ENCODE measurements around the gene CNTD1.

The CNTD1 gene

GRCh38 chr17:42772945-42773289 lies 25.7 kb upstream of the CNTD1 start:
- H3K27ac ChIP-seq (ENCODE audit: extremely low read depth, low read depth, low read length) = peak overlapping the region; percentile 64; the same call in 1 of the 2 replicates
- CTCF ChIA-PET = interaction anchor here (0.6 to 4.6 kb wide), 11 partner anchors 8 to 194 kb away, joined by 3 to 32 read pairs (median 5); partner anchors contain the start of genes PSMC3IP and WNK4
- peaks cover 28 to 34% of the 10 kb centered on the region in 2 experiments for H3K36me3 ChIP-seq (ENCODE audit: control insufficient read depth in 2 of 2, insufficient read depth in 1 of 2, low read length in 2 of 2)
- H3K4me1 ChIP-seq (ENCODE audit: control insufficient read depth, insufficient read depth, low read length) = peaks cover 4% of the 10 kb centered on the region; the same call in 1 of the 2 replicates
- TF ChIP-seq ZNF837 (tag by site-specific recombination; IDR thresholded peaks at IDR 0.05) (no peak), ZNF335 (tag by site-specific recombination; conservative IDR thresholded peaks at IDR 0.05) (0 out of 2 replicates have a peak, but pooled peaks have one; percentile 6), ZBTB20 (tag by site-specific recombination; IDR thresholded peaks at IDR 0.05) (no peak)
- no peaks in the 10 kb centered on the region for H3K9me3 ChIP-seq (ENCODE audit: control insufficient read depth, insufficient read depth, low read depth, low read length)
- POLR2A ChIA-PET = interaction anchor here (1.0 to 2.5 kb wide), 18 partner anchors 9 to 236 kb away, joined by 3 to 17 read pairs (median 5); partner anchors contain the start of genes BECN1, CNTD1, COA3 and MLX
- H3K4me3 ChIP-seq (ENCODE audit: low read depth, low read length) = peak overlapping the region; percentile 94

DNA sequence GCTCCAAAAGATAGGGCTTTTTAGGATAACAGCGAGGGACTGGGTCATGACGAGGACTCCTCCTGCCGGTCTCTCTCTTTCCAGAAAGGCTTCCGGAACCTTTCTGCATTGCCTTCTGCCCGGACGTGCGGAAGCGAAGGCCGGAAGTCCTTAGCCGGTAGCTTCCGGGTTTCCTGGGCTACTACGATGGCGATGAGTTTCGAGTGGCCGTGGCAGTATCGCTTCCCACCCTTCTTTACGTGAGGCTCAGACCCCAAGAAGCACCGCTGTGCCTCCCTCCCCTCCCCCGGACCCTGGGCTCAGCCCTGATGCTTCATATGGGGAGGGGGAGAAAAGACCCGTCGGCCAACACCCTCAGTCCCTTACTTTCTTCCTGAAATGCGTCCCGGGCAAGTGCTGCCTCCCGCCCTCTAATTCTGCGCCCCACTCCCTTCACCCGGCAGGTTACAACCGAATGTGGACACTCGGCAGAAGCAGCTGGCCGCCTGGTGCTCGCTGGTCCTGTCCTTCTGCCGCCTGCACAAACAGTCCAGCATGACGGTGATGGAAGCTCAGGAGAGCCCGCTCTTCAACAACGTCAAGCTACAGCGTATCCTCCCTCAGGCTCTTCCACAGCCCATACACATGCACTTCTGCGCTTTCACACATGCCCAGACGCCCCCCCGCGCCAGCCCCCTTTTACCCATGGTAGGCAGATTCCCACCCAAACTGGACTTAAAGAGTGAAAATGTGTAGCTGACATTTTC lies 25.2 kb upstream of the CNTD1 start, which contains the start of gene VPS25:
Gene VPS25 (plus strand): TSS at position 160 of the 746 bp plus-strand sequence. CDS start 27 bp downstream, at position 187.
- POLR2A ChIA-PET = interaction anchor here (0.6 to 2.5 kb wide), 24 partner anchors 8 to 542 kb away, joined by 3 to 17 read pairs (median 5); partner anchors contain the start of genes BECN1, CNTD1, COA3 and MLX
- peaks cover 4% of the 10 kb centered on the region; the same call in 1 of the 2 replicates for H3K4me1 ChIP-seq (ENCODE audit: control insufficient read depth, insufficient read depth, low read length)
- peak within 1 kb of the TSS; percentile 94 for H3K4me3 ChIP-seq (ENCODE audit: low read depth, low read length)
- CTCF ChIA-PET = interaction anchor here (0.6 to 4.6 kb wide), 12 partner anchors 7 to 195 kb away, joined by 3 to 32 read pairs (median 4); partner anchors contain the start of genes PSMC3IP and WNK4
- peaks cover 32 to 40% of the 10 kb centered on the region in 2 experiments for H3K36me3 ChIP-seq (ENCODE audit: control insufficient read depth in 2 of 2, insufficient read depth in 1 of 2, low read length in 2 of 2)
- H3K9me3 ChIP-seq (ENCODE audit: control insufficient read depth, insufficient read depth, low read depth, low read length) = no peaks in the 10 kb centered on the region
- H3K27ac ChIP-seq (ENCODE audit: extremely low read depth, low read depth, low read length) = peak within 1 kb of the TSS; percentile 64
- TF ChIP-seq ZBTB48 (tag by site-specific recombination; IDR thresholded peaks at IDR 0.05) (peak; percentile 69), ZNF776 (tag by site-specific recombination; IDR thresholded peaks at IDR 0.05; ENCODE audit: borderline replicate concordance) (no peak), ZNF843 (tag by site-specific recombination; IDR thresholded peaks at IDR 0.05) (0 out of 2 replicates have a peak, but pooled peaks have one; percentile 42), GFI1B (tag by site-specific recombination; IDR thresholded peaks at IDR 0.05) (no peak), YY2 (tag by site-specific recombination; IDR thresholded peaks at IDR 0.05) (peak; percentile 73), TSHZ1 (tag by site-specific recombination; IDR thresholded peaks at IDR 0.05; ENCODE audit: borderline replicate concordance) (peak; percentile 35; the same call in 1 of the 2 replicates), ZBTB17 (tag by site-specific recombination; IDR thresholded peaks at IDR 0.05) (peak; percentile 71), ZBTB20 (tag by site-specific recombination; IDR thresholded peaks at IDR 0.05) (peak; percentile 55; the same call in 1 of the 2 replicates), ZSCAN30 (tag by site-specific recombination; IDR thresholded peaks at IDR 0.05) (peak; percentile 96), ZXDB (tag by site-specific recombination; IDR thresholded peaks at IDR 0.05) (no peak; the same call in 1 of the 2 replicates), ZNF639 (tag by site-specific recombination; IDR thresholded peaks at IDR 0.05) (peak; percentile 89), ZNF629 (tag by site-specific recombination; IDR thresholded peaks at IDR 0.05) (peak; percentile 80), ZNF670 (tag by site-specific recombination; IDR thresholded peaks at IDR 0.05; ENCODE audit: low read depth) (no peak), ZNF548 (tag by site-specific recombination; IDR thresholded peaks at IDR 0.05) (no peak), ZFP3 (tag by site-specific recombination; IDR thresholded peaks at IDR 0.05; ENCODE audit: low read depth) (no peak), ZNF335 (tag by site-specific recombination; conservative IDR thresholded peaks at IDR 0.05) (peak; percentile 67), ZNF341 (tag by site-specific recombination; IDR thresholded peaks at IDR 0.05; ENCODE audit: low read depth) (peak; percentile 68), ZNF184 (tag by site-specific recombination; IDR thresholded peaks at IDR 0.05) (peak; percentile 74; the same call in 1 of the 2 replicates), ZNF777 (tag by site-specific recombination; IDR thresholded peaks at IDR 0.05; ENCODE audit: borderline replicate concordance) (0 out of 2 replicates have a peak, but pooled peaks have one; percentile 52)
- TF ChIP-seq, protein P1, sequence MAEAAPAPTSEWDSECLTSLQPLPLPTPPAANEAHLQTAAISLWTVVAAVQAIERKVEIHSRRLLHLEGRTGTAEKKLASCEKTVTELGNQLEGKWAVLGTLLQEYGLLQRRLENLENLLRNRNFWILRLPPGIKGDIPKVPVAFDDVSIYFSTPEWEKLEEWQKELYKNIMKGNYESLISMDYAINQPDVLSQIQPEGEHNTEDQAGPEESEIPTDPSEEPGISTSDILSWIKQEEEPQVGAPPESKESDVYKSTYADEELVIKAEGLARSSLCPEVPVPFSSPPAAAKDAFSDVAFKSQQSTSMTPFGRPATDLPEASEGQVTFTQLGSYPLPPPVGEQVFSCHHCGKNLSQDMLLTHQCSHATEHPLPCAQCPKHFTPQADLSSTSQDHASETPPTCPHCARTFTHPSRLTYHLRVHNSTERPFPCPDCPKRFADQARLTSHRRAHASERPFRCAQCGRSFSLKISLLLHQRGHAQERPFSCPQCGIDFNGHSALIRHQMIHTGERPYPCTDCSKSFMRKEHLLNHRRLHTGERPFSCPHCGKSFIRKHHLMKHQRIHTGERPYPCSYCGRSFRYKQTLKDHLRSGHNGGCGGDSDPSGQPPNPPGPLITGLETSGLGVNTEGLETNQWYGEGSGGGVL (tag by site-specific recombination; IDR thresholded peaks at IDR 0.05) = peak; percentile 7; the same call in 1 of the 2 replicates
- TF ChIP-seq, protein P2, sequence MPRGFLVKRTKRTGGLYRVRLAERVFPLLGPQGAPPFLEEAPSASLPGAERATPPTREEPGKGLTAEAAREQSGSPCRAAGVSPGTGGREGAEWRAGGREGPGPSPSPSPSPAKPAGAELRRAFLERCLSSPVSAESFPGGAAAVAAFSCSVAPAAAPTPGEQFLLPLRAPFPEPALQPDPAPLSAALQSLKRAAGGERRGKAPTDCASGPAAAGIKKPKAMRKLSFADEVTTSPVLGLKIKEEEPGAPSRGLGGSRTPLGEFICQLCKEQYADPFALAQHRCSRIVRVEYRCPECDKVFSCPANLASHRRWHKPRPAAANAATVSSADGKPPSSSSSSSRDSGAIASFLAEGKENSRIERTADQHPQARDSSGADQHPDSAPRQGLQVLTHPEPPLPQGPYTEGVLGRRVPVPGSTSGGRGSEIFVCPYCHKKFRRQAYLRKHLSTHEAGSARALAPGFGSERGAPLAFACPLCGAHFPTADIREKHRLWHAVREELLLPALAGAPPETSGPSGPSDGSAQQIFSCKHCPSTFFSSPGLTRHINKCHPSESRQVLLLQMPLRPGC (tag by site-specific recombination; IDR thresholded peaks at IDR 0.05) = peak; percentile 72; the same call in 1 of the 2 replicates
- TF ChIP-seq, protein P3, sequence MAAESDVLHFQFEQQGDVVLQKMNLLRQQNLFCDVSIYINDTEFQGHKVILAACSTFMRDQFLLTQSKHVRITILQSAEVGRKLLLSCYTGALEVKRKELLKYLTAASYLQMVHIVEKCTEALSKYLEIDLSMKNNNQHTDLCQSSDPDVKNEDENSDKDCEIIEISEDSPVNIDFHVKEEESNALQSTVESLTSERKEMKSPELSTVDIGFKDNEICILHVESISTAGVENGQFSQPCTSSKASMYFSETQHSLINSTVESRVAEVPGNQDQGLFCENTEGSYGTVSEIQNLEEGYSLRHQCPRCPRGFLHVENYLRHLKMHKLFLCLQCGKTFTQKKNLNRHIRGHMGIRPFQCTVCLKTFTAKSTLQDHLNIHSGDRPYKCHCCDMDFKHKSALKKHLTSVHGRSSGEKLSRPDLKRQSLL (tag by site-specific recombination; IDR thresholded peaks at IDR 0.05) = peak; percentile 54; the same call in 1 of the 2 replicates
